Ovary (tissue), 3 donors: ENCODE data around the gene CD4.

Source experiments
- EP300 ChIP-seq: sonication (generic); formaldehyde crosslinking; IDR thresholded peaks from one replicate; pipeline ENCODE4 v1.6.1; 2017; ENCODE audit warnings: antibody characterized with exemption
- POLR2A ChIP-seq: fragments of 450-650 bp; IDR thresholded peaks from one replicate; pipeline ENCODE4 v1.6.1; 2017; ENCODE audit warnings: antibody characterized with exemption, mild to moderate bottlenecking, moderate library complexity
- TF ChIP-seq, protein P1 (sequence below), 3 donors: fragments of 450-650 bp in 2 of 3; fragments of 200-600 bp in 1 of 3; IDR thresholded peaks; one replicate each; pipeline versions ENCODE4 v1.5.1 to v1.8.0; 2016 to 2022; ENCODE audit warnings: antibody characterized with exemption in 3 of 3, mild to moderate bottlenecking in 1 of 3
- donor health status: DM: no; HTN: no; CAD: no.

DNA sequence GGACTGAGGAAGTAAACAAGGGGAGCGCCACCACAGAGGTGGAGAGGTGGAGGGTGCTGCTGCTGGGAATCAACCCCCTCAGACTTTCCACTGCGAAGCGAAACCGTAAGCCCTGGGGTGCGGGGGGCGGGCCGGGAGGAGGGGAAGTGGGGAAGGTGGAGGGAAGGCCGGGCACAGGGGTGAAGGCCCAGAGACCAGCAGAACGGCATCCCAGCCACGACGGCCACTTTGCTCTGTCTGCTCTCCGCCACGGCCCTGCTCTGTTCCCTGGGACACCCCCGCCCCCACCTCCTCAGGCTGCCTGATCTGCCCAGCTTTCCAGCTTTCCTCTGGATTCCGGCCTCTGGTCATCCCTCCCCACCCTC, 17.0 kb upstream of the CD4 start, which contains the start of gene LAG3:
- TF ChIP-seq, protein P1, sequence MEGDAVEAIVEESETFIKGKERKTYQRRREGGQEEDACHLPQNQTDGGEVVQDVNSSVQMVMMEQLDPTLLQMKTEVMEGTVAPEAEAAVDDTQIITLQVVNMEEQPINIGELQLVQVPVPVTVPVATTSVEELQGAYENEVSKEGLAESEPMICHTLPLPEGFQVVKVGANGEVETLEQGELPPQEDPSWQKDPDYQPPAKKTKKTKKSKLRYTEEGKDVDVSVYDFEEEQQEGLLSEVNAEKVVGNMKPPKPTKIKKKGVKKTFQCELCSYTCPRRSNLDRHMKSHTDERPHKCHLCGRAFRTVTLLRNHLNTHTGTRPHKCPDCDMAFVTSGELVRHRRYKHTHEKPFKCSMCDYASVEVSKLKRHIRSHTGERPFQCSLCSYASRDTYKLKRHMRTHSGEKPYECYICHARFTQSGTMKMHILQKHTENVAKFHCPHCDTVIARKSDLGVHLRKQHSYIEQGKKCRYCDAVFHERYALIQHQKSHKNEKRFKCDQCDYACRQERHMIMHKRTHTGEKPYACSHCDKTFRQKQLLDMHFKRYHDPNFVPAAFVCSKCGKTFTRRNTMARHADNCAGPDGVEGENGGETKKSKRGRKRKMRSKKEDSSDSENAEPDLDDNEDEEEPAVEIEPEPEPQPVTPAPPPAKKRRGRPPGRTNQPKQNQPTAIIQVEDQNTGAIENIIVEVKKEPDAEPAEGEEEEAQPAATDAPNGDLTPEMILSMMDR (IDR thresholded peaks at IDR 0.05): no peak
- TF ChIP-seq EP300 (no peak), POLR2A (no peak)
